Renal cortex interstitium (tissue), 11 donors: ENCODE data around the gene C18orf63. TPM values are rescaled to one million over a fixed set of nuclear protein-coding genes. Genes with fewer than 3 reads are reported as not detected.
"Not testable (repeated sequence)": the region's sequence is repeated elsewhere in the genome, so short reads cannot be mapped to it uniquely, and the experiment has no call there.

Source experiments
- DNase-seq, 11 donors: peaks; one replicate each; pipeline ENCODE4 v3.0.0-alpha.2; 2013; ENCODE audit warnings: low read depth in 9 of 11, low spot score in 4 of 11; ENCODE audit errors: extremely low read depth in 1 of 11
- polyA plus RNA-seq, 3 donors: library from polyadenylated mRNA; unstranded; fragments of 120-200 nt; gene quantifications; one replicate each; pipeline ENCODE4 v1.2.1, GENCODE V29; 2013; ENCODE audit not compliant: insufficient read length in 3 of 3

C18orf63 gene
- polyA plus RNA-seq, 3 donors: 0.17 to 0.47 (median 0.39) TPM

DNA sequence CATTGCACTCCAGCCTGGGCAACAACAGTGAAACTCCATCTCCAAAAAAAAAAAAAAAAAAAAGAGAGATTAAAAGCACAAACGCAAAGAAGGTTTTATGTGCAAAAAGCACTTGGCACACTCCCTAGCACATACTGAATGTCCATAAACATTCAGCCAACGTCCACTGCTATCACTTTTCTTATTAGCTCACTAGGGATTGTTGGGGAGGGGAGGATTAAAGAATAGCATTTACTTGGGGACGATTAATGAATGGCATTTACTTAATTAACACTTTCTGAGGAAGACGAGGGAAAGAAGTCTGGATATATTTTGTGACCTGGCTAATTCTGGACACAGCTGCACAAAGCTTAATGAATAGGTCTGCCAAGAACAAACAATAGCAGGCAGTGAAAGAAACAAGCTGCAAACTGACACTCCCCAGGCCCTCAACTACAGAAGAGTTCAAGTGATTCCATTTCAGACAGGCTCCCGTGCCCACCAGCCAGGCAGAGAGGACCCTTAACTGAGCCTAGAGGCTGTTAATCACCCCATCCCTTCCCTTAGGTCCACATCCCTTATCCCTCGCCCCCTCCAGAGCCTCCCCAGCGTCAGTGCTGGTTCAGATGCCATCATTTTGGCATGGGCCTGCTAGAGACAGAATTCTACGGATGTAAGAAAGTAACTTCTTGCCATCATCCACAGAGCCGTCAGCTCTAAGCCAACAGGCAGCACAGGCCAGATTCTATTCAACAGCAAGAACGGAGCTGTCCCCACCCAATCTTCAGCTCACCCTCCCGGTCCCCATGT lies 31.3 kb upstream of the C18orf63 start:
- peak in 4 of 11 donors; percentile 35 to 64 (median 46) for DNase-seq

DNA sequence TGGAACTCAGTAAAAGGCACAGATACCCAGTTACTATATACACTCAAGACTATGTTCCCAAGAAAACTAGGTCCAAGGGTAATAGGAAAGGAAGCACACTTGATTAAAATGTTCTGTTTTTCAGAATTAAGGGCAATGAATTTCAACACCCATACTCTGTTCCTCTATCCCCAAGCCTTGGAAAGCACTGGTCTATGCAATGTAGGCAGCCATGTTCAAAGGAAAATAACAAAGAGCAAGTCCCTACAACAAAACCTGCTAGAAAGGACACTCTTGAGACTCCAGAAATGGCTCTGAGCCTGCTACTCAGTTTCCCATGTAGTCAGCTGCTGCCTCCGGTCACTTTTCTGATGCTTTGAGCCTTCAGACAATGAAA lies 30.7 kb upstream of the C18orf63 start:
- no peak for DNase-seq

DNA sequence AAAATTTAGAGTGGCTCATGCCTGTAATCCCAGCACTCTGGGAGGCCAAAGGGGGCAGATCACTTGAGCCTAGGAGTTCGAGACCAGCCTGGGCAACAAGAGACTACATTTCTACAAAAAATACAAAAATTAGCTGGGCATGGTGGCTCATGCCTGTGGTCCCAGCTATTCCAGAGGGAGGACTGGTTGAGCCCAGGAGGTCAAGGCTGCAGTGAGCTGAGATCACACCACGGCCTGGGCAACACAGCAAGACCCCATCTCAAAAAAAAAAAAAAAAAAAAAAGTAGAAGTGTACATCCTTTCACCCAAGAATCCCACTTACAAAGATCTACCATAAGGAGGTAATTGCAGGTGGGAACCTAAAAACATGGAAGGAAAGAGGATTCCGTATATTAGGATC lies 30.1 kb upstream of the C18orf63 start:
- not testable (repeated sequence) for DNase-seq

- DNase-seq: no peak
These were observed 29.4 kb upstream of the C18orf63 start for GRCh38 chr18:74286106-74286855.

- DNase-seq: no peak
These were observed 28.8 kb upstream of the C18orf63 start for GRCh38 chr18:74286856-74287255.

GRCh38 chr18:74288041-74288440 lies 27.6 kb upstream of the C18orf63 start:
- no peak for DNase-seq

- DNase-seq: no peak
These were observed 26.9 kb upstream of the C18orf63 start for GRCh38 chr18:74288730-74289129.

DNA sequence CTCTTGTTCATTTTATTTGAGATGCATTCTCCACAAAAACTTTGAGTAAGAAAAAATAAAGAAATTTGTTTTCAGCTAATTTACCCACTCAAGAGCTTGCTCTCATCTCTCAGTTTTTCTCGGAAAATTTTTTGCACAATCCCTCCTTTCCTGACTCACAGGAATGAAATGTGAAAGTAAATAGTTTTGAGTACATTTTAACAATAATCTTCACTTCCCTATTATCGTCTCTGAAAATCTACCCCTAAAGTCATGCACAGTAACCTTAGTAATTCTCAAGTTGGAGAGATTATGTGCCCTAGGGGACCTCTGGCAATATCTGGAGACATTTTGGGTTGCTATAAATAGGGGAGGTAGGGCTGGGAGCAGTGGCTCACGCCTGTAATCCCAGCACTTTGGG lies 26.5 kb upstream of the C18orf63 start:
- DNase-seq: no peak

- no peak for DNase-seq
These were observed 25.6 kb upstream of the C18orf63 start for GRCh38 chr18:74290021-74290420.

- DNase-seq: peak in 6 of 11 donors; percentile 29 to 57 (median 41)
These were observed 24.7 kb upstream of the C18orf63 start for GRCh38 chr18:74290794-74291471.

GRCh38 chr18:74291472-74291770 lies 24.2 kb upstream of the C18orf63 start:
- DNase-seq: no peak

DNA sequence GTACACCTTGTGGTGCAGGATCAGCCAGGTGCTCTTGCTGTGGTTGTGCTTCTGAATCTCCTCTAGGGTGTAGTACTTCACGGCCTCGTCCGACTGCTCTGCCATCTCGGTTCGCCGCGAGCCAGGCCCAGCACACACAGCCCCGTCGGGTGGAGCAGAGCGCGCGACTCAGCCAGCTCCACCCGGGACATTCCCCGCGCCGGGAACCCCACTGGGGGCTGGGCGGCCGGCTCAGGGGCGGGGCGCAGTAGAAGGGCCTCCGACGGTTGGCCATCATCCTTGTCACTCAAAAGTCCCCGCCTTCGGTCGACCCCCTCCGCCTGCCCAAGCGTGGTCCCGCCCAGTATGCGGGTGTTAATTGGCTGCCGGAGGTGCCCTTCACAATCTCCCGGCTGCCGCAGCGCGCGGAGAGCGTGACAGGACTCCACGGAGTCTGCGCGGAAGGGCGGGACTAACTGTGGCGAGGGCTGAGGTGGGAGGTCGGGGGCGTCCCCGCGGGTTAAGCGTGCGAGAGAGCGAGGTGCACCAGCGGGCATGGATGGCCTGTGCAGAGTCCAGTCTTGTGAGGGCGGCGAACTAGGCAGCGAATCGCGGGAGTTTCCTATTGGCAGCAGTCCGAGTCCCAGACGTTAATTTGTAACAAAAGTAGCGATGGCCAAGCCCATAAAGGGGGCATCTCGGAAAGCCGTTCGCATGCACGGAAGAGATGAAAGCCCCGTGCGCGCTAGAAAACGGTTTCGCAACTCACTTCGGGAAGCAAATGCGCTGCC lies 23.7 kb upstream of the C18orf63 start, which contains the start of gene CYB5A:
TSS of gene CYB5A (minus strand) at position 193 of the 770 bp plus-strand sequence. CDS start at position 105, 88 bp downstream.
- peak; percentile 93 to 98 (median 97) for DNase-seq

DNA sequence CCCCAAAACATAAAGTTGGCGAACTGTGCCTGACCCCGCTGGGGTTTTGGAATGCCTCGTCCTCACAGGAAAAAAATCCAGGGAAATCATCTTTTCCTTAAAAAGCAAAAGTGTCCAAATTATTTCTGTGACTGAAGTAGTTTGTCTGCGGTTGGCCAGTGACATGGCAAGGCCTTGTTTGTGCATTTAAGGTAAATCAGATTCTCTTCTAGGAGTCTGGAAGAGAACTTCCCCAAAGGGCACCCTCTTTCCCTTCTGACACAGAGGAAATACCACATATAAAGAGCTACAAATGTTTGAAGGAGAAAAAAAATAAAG lies 23.1 kb upstream of the C18orf63 start:
- DNase-seq: no peak

DNA sequence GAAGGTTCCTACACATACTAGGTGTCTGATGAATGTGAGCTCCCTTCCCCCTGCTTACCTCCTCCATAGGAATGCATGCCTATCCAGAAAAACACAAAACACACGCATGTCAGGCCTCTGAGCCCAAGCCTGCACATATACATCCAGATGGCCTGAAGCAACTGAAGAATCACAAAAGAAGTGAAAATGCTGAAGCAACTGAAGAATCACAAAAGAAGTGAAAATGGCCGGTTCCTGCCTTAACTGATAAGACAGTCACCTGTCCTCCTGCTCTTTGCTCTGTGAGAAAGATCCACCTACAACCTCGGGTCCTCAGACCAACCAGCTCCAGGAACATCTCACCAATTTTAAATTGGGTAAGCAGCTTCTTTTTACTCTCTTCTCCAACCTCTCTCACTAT lies 22.7 kb upstream of the C18orf63 start:
- not testable (repeated sequence) for DNase-seq

DNA sequence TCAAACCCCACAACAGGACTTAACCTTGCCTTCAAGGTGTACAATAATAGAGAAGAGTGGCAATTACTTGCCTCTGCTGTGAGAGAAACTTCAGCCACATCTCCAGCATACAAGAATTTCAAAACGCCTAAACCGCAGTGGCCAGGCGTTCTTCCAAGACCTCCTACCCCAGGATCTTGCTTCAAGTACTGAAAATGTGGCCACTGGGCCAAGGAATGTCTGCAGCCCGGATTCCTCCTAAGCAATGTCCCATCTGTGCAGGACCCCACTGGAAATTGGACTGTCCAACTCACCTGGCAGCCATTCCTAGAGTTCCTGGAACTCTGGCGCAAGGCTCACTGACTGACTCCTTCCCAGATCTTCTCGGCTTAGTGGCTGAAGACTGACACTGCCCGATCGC lies 21.1 kb upstream of the C18orf63 start:
- no peak for DNase-seq

DNA sequence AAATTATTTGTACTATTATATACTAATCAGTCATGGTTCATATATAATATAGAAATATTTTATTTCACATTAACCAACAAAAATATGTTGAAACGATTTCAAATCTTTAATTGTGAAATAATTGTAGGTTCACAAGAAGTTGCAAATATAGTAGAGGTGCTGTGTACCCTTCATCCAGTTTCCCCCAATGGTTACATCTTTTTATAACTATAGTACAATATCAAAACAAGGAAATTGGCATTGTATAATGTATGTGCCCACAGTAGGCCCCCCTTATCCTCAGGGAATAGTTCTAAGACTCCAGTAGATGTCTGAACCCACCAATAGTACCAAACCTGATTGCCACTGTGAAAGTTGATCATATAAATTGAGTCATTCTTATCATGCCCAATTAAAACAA lies 16.5 kb upstream of the C18orf63 start:
- DNase-seq: no peak

- no peak for DNase-seq
These were observed 15.9 kb upstream of the C18orf63 start for GRCh38 chr18:74299746-74300145.

GRCh38 chr18:74303306-74303705 lies 12.3 kb upstream of the C18orf63 start:
- no peak for DNase-seq

GRCh38 chr18:74303936-74304335 lies 11.7 kb upstream of the C18orf63 start:
- no peak for DNase-seq
